Loucy (cell line): ENCODE measurements around the gene CNTNAP2.

ENCODE experiments used
- H2AFZ ChIP-seq: fragments of 200-600 bp; sonication (generic); 2 replicates; pipeline ENCODE4 v1.6.0; 2016; ENCODE audit warnings: antibody characterized with exemption, mild to moderate bottlenecking, low read length, moderate library complexity
- H3F3A ChIP-seq: fragments of 200-600 bp; 2 replicates; pipeline ENCODE4 v1.6.0; 2016; ENCODE audit warnings: antibody characterized with exemption, low read depth, mild to moderate bottlenecking
- H3K27me3 ChIP-seq: fragments of 200-600 bp; sonication (generic); 2 replicates; pipeline ENCODE4 v1.6.1; 2014; ENCODE audit warnings: low read length, mild to moderate bottlenecking; ENCODE audit not compliant: insufficient read depth, poor library complexity, severe bottlenecking
- H3K36me3 ChIP-seq: fragments of 200-600 bp; sonication (generic); 2 replicates; pipeline ENCODE4 v1.6.1; 2016; ENCODE audit warnings: low read length; ENCODE audit not compliant: insufficient read depth
- H3K4me1 ChIP-seq: fragments of 200-600 bp; sonication (generic); 2 replicates; pipeline ENCODE4 v1.5.1; 2014; ENCODE audit warnings: low read length, mild to moderate bottlenecking; ENCODE audit not compliant: insufficient read depth, poor library complexity, severe bottlenecking
- H3K4me2 ChIP-seq: fragments of 200-600 bp; sonication (generic); 2 replicates; pipeline ENCODE4 v1.6.0; 2014; ENCODE audit warnings: antibody characterized with exemption, low read length, low read depth, mild to moderate bottlenecking; ENCODE audit not compliant: poor library complexity, severe bottlenecking
- H3K4me3 ChIP-seq: fragments of 200-600 bp; sonication (generic); 2 replicates; pipeline ENCODE4 v1.5.1; 2014; ENCODE audit warnings: low read length, mild to moderate bottlenecking, mixed read lengths; ENCODE audit not compliant: poor library complexity, severe bottlenecking
- H3K79me2 ChIP-seq: fragments of 200-600 bp; sonication (generic); 2 replicates; pipeline ENCODE4 v1.6.1; 2014; ENCODE audit warnings: low read length; ENCODE audit not compliant: insufficient read depth
- H3K9ac ChIP-seq: fragments of 200-600 bp; sonication (generic); 2 replicates; pipeline ENCODE4 v1.6.0; 2014; ENCODE audit warnings: mild to moderate bottlenecking, low read depth, low read length, moderate library complexity; ENCODE audit not compliant: poor library complexity, severe bottlenecking
- H3K9me2 ChIP-seq: fragments of 200-600 bp; sonication (generic); replicated peaks from 2 replicates; pipeline ENCODE4 v1.6.1; 2016; ENCODE audit warnings: low read depth, low read length, mixed read lengths
- H3K9me3 ChIP-seq: fragments of 200-600 bp; sonication (generic); 2 replicates; pipeline ENCODE4 v1.6.1; 2014; ENCODE audit warnings: mild to moderate bottlenecking, antibody characterized with exemption, low read length, low read depth; ENCODE audit not compliant: insufficient read depth
- H4K20me1 ChIP-seq: fragments of 200-600 bp; sonication (generic); 2 replicates; pipeline ENCODE4 v1.6.0; 2014; ENCODE audit warnings: antibody characterized with exemption, low read length, mild to moderate bottlenecking; ENCODE audit not compliant: insufficient read depth, poor library complexity, severe bottlenecking
- CTCF ChIP-seq: fragments of 200-600 bp; sonication (generic); conservative IDR thresholded peaks from 2 replicates; pipeline ENCODE4 v1.5.1; 2014; ENCODE audit warnings: mild to moderate bottlenecking, antibody characterized with exemption, low read length
- EZH2phosphoT487 ChIP-seq: fragments of 200-600 bp; IDR thresholded peaks from 2 replicates; pipeline ENCODE4 v1.6.1; 2018; ENCODE audit warnings: antibody characterized with exemption, mild to moderate bottlenecking, moderate library complexity, borderline replicate concordance

CNTNAP2 gene

DNA sequence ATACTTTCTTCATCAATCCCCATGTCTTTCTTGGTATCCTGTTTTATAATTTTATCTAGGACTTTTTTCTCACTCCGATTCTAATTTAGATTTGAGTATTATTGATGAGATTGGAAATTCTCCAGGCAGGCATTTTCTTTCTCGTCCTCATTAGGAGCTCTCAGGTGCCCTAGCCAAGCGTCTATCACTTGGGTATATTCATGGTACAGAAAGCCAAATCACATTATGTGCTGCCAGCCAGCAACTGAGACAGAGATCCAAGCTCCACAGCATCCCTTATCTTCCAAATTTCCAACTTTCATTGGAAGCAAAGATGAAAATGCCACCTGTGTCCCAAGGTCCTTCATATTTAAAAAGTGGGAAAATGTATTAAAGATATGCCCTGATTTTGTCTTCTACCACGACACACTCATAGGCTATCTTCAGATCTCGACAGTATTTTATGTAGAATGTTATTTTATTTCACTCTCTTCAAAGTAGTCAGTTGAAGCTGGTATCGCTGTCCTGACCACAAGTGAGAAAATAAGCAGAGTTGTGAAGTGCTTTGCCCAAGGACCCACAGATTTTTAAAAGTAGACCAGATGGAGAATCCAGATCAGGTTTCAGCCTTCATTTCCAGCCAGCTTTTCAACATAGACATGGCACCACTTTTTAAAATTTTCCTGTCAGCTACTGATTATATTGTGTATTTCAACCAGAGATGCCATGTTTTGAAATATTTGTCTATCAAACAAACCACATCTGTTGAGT is 773.4 kb downstream of the CNTNAP2 start:
- Histone ChIP-seq H3K79me2 (no peaks in the 10 kb centered on the region), H3K9ac (no peak overlapping the region), H3F3A (no peaks in the 10 kb centered on the region), H3K27me3 (no peaks in the 10 kb centered on the region), H3K36me3 (no peaks in the 10 kb centered on the region), H3K9me2 (no peaks in the 10 kb centered on the region), H3K4me1 (no peaks in the 10 kb centered on the region), H2AFZ (no peak overlapping the region), H3K4me3 (no peak overlapping the region), H4K20me1 (no peaks in the 10 kb centered on the region), H3K4me2 (no peak overlapping the region), H3K9me3 (no peaks in the 10 kb centered on the region)
- TF ChIP-seq CTCF, result no peak
- TF ChIP-seq EZH2phosphoT487, result no peak

- Histone ChIP-seq H3K36me3 (no peaks in the 10 kb centered on the region), H2AFZ (no peak overlapping the region), H3K9me2 (no peaks in the 10 kb centered on the region), H3K9ac (no peak overlapping the region), H3F3A (no peaks in the 10 kb centered on the region), H4K20me1 (no peaks in the 10 kb centered on the region), H3K4me3 (no peak overlapping the region), H3K9me3 (no peaks in the 10 kb centered on the region), H3K27me3 (no peaks in the 10 kb centered on the region), H3K4me1 (no peaks in the 10 kb centered on the region), H3K79me2 (no peaks in the 10 kb centered on the region), H3K4me2 (no peak overlapping the region)
- no peak for TF ChIP-seq EZH2phosphoT487
- TF ChIP-seq CTCF, result no peak
Observed at GRCh38 chr7:146892151-146892550, 775.5 kb downstream of the CNTNAP2 start.

- no peak for TF ChIP-seq EZH2phosphoT487
- TF ChIP-seq CTCF, result no peak
- H3F3A ChIP-seq, result no peaks in the 10 kb centered on the region
- H3K4me3 ChIP-seq, result no peak overlapping the region
- no peak overlapping the region for H2AFZ ChIP-seq
- H3K27me3 ChIP-seq, result no peaks in the 10 kb centered on the region
- H3K9me2 ChIP-seq, result no peaks in the 10 kb centered on the region
- no peaks in the 10 kb centered on the region for H3K36me3 ChIP-seq
- no peak overlapping the region for H3K4me2 ChIP-seq
- no peaks in the 10 kb centered on the region for H3K9me3 ChIP-seq
- H3K9ac ChIP-seq, result no peak overlapping the region
- H4K20me1 ChIP-seq, result no peaks in the 10 kb centered on the region
- H3K79me2 ChIP-seq, result no peaks in the 10 kb centered on the region
- H3K4me1 ChIP-seq, result no peaks in the 10 kb centered on the region
Observed at GRCh38 chr7:146894927-146895326, 778.3 kb downstream of the CNTNAP2 start.
